Upper lobe of left lung (tissue), 4 donors: Measurements from ENCODE around the gene UBE4B.

ENCODE experiments used
- POLR2AphosphoS5 ChIP-seq, 2 donors: sonication (generic); formaldehyde crosslinking; IDR thresholded peaks; one replicate each; pipeline ENCODE4 v1.5.1; 2017; ENCODE audit warnings: antibody characterized with exemption in 2 of 2
- TF ChIP-seq, protein P1 (sequence below), 6 experiments: fragments of 450-650 bp in 4 of 6; fragments of 200-600 bp in 2 of 6; sonication (generic) in 2 of 6; IDR thresholded peaks; one replicate each; pipeline ENCODE4 v1.5.1; 2016 to 2019; ENCODE audit warnings: antibody characterized with exemption in 6 of 6

DNA sequence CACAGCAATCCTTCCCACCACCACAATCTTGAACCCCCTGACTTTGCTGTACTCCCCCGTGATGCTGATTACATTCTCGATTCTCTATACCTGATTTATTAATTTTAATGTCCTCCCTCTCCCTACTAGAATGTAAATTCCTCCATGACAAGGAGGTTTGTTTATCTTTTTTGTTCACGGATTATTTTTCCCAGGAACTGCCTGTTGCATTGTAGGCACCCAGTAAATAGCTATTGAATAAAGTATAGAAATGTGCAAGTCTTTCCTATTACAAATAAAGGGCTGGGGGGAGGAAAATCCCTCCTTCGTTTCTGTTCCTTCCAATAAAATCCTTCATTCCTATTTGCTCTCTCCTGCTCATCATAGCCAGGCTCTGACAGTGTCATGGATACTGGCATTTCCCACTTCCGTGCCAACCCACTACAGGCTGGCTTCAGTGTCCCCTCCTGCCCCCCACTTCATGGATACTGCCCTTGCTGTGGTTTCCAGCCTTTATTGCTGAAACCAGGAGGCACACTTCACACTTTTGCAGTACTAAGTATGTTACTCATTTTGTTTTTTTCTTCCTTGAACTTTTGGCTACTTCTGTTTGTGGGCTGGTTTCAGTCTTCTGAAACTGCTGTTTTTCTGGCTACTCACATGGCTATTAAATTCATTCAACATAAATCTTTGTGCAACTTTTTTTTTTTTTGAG lies 185.1 kb downstream of the UBE4B start:
- TF ChIP-seq, protein P1, sequence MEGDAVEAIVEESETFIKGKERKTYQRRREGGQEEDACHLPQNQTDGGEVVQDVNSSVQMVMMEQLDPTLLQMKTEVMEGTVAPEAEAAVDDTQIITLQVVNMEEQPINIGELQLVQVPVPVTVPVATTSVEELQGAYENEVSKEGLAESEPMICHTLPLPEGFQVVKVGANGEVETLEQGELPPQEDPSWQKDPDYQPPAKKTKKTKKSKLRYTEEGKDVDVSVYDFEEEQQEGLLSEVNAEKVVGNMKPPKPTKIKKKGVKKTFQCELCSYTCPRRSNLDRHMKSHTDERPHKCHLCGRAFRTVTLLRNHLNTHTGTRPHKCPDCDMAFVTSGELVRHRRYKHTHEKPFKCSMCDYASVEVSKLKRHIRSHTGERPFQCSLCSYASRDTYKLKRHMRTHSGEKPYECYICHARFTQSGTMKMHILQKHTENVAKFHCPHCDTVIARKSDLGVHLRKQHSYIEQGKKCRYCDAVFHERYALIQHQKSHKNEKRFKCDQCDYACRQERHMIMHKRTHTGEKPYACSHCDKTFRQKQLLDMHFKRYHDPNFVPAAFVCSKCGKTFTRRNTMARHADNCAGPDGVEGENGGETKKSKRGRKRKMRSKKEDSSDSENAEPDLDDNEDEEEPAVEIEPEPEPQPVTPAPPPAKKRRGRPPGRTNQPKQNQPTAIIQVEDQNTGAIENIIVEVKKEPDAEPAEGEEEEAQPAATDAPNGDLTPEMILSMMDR (IDR thresholded peaks at IDR 0.05) = no peak
- no peak for TF ChIP-seq POLR2AphosphoS5 (IDR thresholded peaks at IDR 0.05)
